Raji (cell line): ENCODE data around the gene LMO2.

Experiments
- POLR2A ChIP-seq: IDR thresholded peaks from 2 replicates; pipeline ENCODE4 v1.6.1; 2011; ENCODE audit warnings: low read depth, low read length, control low read depth; ENCODE audit not compliant: insufficient read depth

Gene LMO2

DNA sequence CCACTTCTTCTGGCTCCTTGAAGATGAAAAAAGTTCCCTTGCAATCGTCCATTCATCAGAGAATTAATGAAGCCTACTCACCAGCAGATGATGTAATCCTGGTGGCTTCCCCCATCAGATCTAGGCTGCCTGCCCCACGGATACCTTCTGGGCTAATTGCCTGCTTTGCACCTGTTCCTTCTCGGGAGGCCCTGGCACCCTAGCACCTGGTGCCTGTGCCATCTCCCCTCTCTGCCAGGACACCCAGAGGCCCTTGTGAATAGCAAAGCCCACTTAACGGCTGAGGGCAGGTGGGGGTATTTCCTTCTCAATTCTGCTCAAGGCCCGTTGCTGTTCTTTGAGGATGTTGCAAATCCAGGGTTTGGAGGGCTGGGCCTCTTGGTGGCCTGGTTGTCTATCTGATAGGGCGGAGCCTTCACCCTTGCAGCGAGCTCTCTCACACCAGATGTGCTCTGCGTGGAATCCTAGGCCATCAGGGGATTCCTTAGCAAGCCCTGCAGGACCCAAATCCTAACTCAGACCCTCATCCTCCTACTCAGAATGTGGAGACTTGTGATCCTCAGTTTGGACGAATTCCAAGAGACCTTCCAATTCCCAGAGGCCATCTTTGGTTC lies at the start of gene LMO2:
Gene LMO2 (minus strand): TSS at position 363 of the 614 bp plus-strand sequence. CDS start 22,360 bp downstream, outside the sequence.
- TF ChIP-seq POLR2A = no peak

- no peak for TF ChIP-seq POLR2A
These were observed 48.6 kb upstream of the LMO2 start for GRCh38 chr11:33940538-33940815.

DNA sequence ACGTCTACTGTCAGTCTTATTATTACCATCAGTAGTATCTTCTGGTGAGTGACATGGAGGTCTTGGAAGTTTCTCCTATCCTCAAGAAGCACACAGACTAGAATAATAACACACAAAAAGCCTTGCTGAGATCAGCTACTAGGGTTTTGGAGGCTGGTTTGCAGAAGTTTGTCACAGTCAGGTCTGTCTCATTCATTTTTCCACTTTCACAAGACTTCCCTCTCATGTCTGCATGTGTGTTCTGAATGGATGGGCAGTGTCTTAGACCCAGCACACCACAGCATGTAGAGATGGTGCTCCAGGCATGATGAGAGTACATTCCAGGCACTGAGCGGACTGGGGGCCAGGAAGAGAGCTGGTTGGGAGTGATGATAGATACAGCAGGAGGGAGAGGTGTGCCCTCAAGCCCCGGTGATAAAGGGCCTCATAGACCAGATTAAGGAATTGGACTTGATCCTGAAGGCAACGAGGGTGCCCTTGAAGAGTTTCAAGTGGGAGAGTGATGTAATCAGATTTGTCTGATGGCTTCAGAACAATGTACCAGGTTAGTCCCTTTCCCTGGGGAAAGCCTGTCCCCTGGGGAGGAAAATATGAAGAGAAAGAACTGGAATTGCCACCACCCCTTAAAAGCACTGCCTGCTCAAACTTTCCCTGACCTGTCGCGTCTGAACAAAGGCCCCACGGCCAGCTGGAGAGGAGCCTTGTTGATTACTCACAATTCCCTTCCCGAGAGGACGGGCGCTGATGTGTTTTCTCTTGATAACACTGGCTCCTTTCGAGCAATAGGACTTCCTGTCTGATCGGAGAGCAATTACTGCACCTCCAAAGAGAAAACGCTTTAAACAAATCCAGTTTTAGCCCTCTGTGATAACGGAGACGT lies 45.1 kb upstream of the LMO2 start:
- no peak for TF ChIP-seq POLR2A

DNA sequence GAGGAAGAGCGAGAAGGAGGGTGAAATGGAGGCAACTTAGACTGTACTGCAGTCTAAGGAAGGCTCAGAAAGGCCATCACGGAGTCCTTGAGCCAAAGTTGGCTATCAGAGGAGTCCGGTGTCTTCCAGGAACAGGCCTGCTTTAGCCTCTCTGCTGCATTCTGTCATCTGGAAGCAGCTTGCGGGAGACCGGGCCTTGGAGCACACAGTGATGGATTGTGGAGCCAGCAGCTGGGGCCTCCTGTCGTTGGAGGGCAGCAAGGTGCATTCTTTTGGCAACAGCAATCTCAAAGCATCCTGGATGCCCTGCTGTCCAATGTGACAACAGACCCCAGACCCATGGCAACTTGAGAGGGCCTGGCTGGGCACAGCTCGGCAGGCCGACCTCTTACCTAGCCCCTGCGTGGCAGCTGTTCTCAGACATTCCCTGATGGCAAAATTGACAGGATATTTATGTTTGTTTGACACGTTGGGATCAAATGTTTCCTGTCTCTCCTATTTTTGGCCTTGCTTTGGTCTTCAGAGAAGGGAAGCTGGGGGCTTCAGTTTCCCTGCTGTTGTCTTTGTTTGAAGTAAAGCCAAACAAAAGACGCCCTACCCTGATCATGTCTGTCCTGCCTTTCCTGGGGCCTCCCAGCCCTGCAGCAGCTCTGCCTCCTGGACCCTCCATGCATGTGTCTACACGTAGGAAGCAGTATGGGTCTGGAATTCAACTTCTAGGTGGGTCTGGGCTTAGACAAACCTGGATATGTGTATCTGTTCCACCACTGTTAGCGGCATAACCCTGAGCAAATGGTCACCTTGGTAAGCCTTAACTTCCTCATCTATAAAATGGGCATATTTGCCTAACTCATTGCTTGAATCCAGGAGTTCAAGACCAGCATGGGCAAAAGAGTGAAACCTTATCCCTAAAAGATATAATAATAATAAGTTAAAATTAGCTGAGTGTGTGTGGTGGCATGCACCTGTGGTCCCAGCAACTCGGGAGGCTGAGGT lies 43.9 kb upstream of the LMO2 start:
- no peak for TF ChIP-seq POLR2A

DNA sequence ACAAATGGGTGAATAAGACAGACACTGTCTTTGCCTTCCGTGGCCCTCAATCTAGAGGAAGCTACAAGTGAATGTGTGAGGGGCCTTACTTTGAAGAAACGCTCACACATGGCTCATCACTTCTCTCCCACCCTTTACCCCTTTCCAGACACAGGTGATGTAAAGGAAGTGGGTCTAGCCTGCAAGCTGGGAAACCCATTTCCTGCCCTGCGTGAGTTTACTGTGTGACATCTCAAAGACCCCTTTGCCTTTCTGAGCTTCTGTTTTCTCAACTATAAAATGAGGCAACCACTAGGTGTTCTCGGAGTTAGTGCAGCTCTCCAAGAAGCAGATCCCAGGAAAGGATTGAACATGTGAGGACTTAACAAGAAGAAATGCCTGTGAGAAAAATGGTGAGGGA lies 43.1 kb upstream of the LMO2 start:
- TF ChIP-seq POLR2A = no peak

DNA sequence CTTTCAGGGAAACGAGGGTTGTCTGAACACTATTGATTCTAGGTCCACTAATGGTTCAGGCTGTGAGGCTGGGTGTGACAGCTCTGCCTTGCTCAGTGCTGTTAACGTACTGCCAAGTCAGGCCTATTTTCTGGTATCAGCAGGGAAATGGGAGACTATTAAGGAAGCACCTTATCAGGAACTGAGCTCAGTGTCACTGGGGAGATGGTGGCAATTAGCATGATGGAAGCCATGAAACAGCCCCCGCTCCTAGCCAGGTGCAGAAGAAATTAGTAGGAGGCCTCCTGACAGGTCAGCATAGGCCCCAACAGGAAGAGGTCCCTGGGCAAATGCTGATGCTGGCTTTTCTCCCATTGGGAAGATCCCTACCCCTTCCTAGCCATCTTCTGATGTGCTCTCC lies 42.6 kb upstream of the LMO2 start:
- no peak for TF ChIP-seq POLR2A

GRCh38 chr11:33933602-33934001 lies 41.7 kb upstream of the LMO2 start:
- TF ChIP-seq POLR2A = no peak

DNA sequence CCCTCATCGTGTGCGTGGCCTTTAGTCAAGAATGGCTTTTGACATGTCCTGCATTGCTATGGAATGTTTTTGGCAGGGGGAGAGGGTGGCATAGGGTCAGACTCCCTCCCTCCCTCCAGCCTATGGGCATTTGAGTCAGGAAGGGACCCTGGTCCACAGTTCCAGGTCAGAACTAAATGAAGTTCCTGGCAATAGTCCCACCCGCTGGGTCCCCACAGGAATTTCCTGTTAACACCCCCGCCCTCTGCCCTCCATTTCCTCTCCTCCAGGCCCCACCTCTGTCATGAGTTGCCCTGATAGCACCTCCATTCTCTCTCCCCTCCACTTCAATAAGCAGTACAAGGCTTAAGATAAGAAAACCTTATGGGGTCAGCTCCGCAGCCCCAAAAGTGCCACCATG lies 40.8 kb upstream of the LMO2 start:
- no peak for TF ChIP-seq POLR2A

GRCh38 chr11:33931067-33931466 lies 39.2 kb upstream of the LMO2 start:
- TF ChIP-seq POLR2A = no peak

DNA sequence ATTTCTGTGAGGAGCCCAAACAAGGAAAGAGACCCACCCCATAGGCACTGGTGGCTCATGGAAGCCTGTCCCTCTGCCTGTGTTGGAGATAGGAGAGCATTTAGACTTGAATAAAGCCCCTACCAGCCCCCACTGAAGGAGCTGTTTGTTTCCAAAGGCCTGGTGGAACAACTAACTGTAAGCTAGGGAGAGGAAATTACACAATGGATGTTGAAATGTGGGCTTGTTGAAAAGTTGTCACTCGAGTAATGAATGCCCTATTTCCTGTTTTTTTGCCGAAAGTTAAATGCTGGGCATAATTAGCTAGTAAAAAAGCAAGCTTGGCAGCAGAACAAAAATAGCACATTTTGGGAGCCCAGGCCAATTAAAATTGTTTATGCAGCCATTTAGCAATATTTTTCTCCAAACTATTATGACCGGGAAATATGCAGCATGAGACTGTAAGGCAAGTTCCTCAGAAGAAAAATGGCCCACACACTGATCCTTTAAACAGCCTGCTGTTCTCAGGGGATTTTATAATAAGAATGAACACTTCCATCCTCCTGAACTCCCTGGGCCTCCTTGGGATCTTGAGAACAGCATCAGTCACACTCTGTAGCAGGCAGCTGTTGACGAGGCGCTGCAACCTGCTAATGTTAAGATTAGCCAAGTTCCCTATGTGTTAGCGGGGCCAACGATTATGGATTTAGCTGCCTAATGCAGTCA lies 38.6 kb upstream of the LMO2 start:
- TF ChIP-seq POLR2A = no peak

DNA sequence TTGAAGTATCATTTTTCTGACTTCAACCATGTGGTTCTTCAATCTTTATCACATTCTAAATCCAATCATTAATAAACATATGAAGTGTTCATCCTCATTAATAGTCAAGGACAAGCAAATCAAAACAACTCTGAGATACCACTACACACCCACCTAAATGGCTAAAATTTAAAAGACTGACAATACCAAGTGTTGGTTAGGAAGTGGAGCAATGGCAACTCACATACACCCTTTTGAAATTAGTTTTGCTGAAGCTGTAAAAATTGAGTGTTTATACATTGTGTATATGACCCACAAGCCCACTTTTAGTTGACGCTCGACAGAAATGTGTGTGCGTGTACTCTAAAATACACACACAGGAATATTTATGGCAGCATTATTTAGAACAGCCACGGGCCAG lies 36.7 kb upstream of the LMO2 start:
- no peak for TF ChIP-seq POLR2A

GRCh38 chr11:33926671-33927552 lies 35.0 kb upstream of the LMO2 start:
- no peak for TF ChIP-seq POLR2A

- no peak for TF ChIP-seq POLR2A
These were observed 32.5 kb upstream of the LMO2 start for GRCh38 chr11:33924341-33924740.

DNA sequence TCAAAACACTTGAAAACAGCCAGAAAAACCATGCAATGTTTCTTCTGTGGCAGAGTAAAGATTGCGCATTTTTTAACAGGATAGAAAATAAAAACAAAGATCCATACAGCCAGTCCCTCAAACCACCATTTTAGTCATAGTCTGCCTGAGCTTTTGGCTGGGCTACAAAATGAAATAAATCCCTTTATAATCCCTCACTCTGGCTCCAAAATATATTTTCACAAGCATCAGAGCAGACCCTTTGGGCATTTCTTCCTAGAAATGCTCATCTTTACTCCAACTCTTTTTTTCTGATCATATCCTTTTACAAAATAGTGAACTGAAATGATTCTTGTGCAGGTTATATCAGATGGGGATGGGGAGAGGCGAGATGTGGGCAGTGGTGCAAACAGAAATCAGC lies 31.8 kb upstream of the LMO2 start:
- TF ChIP-seq POLR2A = no peak
